HG03066 (cell line): ENCODE results near the gene MXD4.

ENCODE experiments used
- ATAC-seq: cut with Tn5 transposase; IDR thresholded peaks from one replicate; pipeline ENCODE4 v1.9.1; 2021; ENCODE audit warnings: low read depth; ENCODE audit not compliant: unreplicated experiment

The MXD4 gene

DNA sequence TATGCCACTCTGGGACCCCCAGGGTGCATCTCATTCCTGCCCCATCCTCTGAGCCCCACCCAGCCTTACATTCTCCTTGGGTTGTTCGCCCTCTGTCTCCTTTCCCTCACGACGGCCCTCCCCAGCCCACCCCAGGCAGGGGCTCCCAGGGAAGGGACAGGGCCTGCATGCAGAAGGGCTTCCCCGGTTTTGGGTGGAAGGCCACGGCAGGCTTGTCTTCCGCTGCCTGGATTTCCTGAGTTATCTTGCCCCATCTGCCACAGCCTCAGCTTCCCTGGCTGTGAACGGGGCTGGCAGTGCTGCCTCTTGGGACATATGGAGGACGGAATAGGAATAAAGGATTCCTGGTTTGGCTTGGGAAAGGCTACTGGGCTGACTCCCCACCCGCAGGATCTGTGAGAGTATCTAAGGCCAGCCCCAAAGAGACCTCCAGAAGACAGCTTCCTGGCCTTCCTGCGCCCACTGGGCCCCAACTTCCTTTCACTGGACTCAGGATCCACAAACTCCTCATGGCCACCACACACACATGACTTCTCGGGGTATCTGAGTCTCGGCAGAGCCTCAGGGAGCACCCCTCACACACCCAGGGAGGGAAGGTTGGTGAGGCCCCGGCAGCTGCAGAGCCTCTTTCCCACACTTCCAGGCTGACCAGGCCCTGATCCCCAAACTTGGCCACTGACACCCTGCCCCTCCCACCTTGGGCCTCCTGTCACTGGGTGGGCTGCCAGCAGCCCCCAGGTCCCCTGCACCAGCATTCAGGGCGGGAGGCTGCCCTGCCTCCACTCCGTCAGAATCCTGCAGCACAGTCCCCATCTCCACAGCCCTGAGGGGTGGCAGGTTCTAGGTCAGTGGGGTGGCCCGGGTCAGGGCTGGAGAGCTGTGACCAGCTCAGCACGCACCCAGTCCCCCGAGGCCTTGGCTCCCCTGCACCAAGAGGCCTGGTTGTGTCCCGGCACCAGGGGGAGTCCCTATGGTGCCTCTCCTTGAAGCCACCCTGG, 3.5 kb upstream of the MXD4 start:
- ATAC-seq = no peak

DNA sequence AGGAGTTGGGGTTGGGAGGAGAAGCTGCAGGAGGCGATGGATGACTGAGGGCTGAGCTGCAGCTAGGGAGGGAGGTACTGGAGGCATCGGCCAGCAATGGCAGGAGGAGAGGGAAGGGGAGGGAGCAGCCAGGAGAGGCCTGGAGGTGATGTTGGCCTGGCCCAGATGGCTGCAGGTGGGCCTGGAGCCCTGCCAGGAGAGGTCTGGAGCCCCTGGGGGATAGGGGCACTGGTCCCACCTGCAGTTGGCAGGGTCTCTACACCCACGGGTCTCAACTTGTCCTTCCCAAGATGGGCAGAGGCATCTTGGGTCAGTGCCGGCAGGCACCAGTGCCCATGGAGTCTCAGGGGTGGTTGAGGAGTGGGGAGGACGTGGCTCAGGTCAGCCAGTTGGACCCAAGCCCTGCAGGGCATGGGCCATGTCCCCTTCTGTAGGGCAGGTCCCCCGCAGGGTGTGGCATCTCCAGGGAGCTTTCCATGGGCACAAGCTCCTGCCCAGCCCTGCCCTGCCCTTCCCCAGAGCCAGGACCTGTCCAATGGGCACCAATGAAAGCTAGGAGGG, 2.7 kb upstream of the MXD4 start:
- no peak for ATAC-seq

DNA sequence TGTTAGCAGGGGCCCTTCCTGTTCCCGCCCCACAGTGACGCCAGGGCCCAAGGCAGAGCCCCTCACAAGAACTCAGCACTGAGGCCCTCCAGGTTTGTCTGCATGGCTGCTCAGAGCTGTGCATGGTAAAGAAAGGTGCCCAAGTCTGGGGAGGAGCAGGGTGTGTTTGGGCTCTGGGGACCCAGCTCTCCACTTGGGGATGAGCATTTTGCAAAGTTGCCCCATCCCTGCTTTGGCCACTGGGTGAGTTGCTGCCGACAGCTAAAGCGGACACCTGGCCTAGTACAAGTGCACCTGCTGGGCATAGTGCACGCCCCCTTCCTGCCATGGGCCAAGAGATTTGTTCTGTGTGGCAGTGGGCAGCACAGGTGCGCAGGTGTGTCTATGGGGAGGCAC, 2.0 kb upstream of the MXD4 start:
- no peak for ATAC-seq

DNA sequence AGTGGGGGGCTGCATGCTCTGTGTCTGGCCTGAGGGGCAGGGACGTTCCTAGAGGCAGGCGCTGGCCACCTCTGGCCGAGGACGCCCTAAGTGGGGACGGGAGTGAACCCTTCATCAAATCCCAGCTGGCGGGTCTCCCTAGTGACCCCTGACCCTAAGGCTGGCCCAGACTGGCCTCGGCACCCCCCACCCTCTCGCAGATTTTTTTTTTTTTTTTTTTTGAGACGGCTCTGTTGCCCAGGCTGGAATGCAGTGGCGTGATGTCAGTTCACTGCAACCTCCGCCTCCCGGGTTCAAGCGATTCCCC, 988 bp upstream of the MXD4 start:
- no peak for ATAC-seq

DNA sequence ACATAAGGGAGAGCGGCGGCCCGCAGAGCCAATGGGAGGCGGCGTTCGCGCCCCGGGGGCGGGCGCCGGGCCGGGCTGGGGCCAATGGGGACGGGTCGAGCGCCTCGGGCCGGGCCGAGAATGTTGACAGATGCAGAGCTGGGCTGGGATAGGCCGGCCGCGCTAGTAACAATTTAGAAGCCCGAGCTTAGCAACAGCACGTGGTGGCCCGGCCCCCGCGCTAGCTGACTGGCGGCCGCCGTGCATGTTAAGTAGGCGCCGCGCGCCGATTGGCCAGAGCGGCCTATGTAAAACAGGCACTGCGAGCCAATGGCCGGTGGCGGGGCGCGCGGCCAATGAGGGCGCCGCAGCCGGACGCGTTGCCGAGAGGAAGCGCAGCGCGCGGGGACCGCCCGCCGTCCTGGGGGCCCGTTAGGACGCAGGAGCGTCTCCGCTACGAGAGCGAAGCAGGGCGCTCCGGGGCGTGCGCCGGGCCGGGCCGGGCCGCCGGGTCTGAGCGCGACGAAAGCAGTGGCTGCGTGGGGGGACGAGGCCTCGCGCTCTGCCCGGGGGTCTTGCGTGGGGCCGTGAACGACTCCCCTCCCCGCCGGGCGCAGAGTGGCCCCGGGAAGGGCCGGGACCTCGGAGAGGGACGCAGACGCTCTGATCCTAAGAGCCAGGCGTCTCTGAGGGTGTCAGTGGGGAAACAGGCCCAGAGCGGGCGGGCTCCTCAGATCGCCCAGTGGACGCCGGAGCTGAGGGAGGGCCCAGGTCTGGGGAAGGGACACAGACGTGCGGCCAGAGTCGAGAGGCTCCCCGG, 435 bp upstream of the MXD4 start:
- ATAC-seq = peak; percentile 90

DNA sequence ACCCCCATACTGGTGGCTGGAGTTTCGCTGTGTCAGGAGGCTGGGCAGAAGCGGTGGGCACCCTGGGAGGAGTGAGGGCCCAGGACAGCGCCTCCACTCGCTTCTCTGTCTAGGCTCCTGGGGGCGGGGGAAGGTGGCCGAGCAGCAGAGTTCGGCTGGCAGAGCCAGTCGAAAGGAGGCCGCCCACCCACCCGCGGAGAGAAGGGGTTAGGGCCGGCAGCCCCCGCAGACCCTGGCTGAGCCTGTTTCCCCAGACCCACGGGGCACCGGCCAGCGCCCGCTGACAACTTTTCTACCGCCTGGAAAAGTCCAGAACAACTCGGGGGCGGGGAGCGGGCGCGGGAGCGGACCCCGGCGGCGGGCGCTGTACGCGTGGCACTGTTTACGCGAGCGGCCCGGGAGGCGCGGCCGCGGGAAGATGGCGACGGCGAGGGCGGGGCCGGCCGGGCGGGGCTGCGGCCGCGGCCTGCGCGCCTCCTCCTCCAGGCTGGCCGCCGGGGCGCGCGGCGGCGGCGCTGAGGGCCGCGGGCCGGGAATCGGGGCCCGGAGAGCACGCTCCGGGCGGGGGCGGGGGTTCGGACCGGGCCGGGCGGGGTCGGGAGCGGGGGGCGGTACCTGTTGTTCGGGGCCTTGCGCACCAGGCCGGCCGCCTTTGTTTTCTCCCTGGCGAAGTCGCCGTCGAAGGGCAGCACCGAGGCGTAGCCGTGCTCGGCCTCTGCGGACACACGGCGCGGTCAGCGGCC, 628 bp downstream of the MXD4 start:
- peak; percentile 24 for ATAC-seq

DNA sequence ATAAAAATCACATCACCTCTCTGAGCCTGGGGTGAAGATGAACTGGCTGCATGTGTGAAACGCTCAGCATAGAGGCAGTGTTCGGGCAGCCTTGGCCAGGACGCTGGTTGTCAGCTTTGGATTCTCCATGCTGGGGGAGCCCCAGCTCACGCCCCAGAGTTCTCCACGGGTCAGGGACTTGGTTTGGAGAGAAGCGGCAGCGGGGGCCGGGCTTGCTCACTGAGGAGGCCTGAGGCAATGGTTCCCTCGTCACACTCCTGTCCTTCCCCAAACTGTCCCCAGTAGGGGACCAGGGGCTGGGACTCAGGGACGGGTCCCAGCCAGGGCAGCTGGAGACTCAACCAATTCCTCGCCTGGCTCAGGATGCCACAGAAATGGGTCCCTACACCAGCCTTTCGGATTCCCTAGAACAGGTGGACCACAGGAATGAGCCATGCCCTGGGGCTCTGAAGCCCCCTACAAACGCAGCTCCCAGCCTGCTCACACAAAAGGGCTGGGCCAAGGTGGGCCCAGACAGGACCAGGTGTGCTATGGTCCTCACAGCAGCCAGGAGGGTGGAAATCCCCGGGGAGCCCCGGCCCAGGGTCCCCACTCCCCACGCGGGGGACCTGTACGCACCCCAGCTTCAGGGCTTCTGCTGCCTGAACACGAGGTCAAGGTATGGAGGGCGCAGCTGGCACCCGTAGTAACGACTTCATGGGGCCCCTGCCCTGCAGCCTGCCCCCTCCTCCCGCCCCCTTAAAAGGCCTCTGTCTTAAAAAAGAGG, 1.4 kb downstream of the MXD4 start:
- ATAC-seq = no peak

DNA sequence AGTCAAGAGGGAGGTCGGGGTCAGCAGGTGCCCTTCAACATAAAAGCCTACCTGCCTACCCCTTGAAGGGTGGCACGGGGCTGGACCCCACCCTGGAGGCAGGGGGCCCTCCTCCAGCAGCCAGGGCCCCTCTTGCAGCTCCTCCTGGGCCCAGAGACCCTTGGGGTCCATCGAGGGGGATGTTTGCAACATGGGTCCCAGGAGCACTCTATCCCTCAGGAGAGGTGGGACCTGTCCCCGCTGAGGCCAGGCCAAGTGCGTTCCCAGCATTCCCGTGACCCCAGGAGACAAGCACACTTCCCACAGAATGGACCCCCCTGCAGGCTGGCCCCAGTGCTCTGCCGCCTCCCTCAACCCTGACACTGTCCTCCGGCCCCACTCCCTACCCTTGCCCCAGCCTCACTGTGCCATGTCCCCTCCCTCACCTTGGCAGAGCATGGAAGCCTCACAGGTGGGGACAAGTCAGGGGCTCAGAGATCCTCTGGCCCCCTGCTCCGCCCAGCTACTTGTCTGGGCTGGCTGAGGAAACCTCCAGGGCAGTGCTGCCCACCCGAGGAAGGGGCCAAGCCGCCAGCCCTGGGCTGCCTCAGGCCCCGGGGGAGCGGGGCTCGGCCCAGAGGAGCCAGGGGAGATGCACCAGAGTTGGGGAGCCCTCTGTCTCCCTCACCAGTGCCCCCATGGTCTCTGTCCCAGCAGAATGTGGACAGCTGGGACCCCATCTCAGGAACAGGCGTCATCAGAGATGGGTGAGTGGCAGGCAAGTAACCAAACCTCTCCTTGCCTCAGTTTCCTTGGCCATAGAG, 2.2 kb downstream of the MXD4 start:
- no peak for ATAC-seq

DNA sequence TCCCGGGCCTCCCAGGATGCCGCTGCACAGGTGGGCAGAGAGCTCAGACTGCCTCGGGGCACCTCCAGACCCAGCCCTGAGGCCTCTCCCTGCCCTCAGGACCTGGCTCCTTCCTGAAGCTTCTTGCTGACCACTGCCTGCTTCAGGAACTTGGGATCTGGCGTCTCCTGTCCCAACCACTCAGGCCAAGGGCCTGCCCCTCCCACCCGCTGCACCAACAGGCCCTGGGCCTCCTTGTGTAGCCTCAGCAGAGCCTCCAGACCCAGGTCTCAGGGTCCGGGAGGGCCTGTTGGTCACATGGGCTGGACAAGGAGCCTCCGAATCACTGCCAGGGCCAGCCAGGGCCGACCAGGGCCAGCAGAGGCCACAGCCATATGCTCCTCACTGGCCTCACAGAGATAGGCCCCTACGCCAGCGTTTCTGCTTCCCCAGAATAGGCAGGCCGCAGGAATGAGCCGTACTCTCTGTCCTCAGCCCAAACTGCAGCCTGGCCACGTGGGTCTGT, 2.8 kb downstream of the MXD4 start:
- ATAC-seq = no peak

DNA sequence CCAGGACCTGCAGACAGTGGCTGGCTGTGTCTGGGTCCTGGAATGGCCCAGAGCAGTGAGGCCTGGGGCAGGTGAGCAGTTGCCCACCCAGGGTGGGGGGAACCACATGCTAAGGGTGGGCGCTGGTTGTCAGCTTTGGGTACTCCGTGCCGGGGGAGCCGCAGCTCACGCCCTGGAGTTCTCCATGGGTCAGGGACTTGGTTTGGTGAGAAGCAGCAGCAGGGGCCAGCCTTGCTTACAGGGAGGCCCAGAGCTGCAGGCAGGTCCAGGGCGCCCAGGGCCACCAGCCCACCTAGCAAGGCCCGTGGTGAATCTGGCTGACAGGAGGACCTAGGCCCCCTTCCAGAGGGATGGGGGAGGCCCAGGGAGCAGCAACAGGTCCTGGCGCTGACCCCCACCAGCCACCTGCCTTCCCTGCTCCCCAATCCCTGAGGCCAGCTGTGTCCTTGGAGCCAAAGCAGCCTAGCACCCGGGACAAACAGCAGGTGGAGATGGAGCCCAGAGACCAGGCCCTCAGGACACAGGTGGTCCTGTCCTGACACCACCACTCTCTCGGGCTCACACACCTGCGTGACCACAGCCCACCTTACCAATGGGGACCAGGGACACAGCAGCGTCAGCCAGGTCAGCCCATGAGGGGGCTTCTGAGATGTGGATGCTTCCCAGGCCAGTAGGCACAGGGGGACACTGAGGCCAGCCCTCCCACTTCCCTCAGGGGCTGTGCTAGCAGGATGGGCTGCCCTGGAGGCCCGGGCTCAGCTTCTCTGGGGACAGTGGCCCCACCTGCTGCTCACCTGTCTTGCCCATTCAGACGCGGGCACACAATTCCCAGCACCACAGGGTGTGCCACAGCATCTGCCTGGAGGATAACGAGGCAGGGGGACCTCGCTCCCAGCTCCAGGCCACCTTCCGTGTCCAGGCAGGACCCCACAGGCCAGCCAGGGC, 3.5 kb downstream of the MXD4 start:
- no peak for ATAC-seq

DNA sequence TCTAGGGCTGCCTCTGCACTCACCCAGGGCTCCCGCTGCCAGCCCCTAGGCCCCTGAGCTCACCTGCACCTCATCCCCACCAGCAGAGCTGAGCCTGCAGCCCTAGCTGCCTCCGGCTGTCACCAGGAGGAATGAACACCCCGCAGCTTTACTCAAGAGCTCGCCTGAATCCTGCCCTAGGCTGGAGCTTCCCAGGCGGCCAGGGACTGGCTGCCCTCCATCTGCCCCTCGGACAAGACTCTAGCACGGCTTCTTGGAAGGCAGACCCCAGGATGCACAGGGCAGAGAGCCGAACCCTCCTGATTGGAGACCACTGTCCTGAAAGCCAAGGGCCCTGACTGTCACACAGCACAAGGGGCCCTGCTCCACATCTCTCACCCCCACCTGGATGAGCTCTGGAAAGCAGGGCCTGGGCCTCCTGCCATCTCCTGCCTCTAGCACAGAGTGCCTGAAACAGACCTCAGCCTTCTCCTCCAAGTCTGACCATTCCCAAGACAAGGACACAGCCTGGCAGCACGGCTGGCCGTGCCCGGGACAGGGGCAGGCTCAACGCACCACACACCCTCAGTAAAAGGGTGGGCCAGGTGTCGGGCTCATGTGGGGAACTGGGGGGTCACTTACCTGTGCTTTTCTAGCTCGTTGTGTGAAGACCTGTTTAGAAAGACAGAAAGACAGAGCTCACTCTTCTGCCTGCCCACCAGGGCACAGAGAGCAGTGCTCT, 4.4 kb downstream of the MXD4 start:
- no peak for ATAC-seq

DNA sequence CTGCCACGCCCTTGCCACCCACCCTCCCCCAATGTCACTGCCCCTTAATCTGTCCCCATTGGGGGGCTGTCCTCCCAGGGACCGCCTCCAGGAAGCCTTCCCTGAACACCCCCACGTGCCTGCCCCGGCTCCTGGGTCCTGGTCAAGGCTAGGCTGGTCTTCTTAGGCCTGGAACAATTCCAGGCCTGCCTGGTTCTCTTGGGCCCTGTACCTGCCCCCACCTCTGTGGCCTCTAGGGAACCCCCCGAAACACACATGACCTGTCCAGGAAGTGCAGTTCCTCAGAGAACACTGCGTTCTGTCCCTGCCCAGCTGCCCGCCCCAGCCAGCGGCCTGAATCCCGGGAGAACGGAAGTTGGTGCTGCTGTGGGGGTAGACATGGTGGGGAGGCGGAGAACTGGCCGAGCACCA, 5.1 kb downstream of the MXD4 start:
- no peak for ATAC-seq

DNA sequence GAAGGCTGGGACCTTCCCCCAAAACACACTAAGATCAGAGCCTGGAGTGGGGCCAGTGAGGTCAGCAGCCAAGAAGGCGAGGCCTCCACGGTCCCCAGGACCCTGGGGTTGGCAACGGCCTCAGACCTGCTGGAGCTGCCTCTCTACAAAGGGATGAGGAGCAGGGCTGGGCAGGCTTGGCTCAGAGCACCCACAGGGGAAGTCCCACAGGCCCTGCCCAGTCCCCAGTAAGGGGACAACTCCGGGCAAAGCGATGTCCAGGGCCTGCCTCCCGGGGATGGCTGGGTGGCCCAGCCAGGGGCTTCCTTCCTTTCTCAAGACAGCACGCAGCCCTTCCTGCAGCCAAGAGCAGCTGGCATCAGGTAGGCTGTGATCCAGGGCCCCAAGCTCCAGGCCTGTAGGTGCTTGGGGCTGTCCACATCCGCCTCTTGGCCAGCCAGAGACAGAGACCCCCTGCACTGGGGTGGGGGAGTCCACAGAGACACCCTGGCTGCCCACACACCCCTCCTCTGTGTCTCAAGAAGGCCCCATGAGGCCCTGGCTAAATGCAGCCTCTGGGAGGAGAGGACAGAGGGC, 5.7 kb downstream of the MXD4 start:
- ATAC-seq = no peak

DNA sequence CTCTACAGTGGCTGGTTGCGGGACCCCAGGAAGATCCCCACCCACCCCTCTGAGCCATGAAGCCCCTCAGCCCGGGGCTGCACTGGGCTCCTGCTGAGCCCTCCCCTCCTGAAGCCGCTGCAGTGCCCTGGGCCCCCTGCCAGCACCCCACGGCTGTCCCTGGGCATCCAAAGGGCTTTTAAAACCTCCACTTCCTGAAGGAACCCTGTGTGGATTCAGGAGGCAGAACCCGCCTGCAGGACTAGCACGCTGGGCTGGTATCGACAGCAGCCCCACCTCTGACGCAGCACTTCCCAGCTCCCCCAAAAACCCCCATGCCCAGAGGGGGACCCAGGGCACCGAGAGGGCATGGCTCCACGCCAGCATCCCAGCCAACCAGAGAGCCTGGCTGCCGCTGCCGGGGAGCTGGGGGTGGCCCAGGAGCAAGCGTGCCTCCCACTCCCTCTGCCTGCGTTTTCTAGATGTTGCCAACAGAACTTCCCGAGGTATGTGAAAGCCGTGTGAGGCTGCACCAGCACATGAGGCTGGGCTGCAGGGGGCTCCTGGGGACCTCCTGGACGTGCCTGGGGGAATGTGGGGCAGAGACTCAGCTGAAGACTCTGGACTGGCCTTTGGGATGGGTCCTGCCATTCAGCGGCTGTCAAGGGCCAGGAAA, 6.3 kb downstream of the MXD4 start:
- ATAC-seq = no peak

DNA sequence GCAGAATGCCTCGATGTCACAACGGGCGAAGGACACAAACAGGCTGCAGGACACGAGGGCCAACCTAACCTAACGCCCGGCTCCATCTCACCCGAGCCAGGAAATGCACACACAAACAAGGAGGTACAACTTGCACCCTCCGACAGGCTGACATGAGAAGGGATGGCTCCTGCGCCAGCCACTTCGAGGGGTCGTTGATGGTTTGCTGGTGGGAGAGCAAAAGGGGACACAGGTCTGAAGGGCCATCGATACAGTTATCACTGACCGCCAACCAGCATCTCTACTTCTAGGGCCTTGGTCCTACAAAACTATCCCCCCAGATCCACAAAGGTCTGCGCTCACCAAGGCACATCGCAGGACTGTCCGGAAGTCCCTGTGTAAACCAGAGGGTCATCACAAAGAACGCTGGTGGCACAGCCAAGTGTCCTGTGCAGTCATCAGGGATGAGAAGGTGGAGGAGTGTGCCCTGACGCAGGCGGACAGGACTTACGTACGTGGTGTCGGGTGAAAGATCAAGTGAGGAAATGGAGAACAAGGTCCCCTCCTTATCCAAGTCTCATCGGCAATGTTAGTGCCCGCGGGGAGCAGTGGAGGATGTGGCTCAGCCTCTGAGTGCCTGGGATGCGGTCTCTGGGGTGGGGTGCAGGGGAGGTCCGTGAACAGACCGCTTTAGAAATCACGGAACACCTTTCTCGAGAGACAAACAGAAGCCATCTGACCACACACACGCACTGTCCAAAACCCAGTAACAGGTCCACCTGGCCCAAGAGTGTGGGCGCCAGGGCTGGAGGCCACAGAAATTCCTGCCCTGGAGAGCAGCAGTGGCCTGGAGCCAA, 7.0 kb downstream of the MXD4 start:
- no peak for ATAC-seq
